ENCODE results near the gene SYTL4.
A peak's percentile ranks its signal among the peaks of the same experiment; 100 is the strongest.

Gene SYTL4

GRCh38 chrX:100695302-100695701 lies 36.6 kb downstream of the SYTL4 start:
- DNase-seq (ENCODE audit: low spot score): no peak

DNA sequence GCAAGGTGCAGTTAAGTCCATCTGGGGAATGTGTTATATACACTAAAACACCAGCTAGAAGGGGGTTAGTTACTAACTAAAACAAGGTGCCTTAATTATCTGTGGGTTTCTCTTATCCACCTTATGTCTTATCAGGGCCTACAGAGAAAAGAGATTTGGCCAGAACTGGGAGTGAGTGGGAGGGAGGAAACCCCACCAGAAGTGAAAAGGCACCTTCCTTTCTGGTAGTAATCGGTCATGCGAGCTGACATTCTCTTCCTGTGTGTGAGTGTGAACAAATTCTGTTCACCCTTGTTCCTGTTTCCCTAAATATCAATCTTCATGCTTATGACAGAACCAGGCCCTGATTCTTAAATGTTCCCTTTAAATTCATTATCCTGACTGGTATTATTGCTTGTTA lies 44.4 kb downstream of the SYTL4 start:
- no peak for DNase-seq (ENCODE audit: low spot score)

- DNase-seq (ENCODE audit: low spot score): no peak
Measured at GRCh38 chrX:100687128-100687527, 44.8 kb downstream of the SYTL4 start.

GRCh38 chrX:100685997-100686305 lies 46.0 kb downstream of the SYTL4 start:
- no peak for DNase-seq (ENCODE audit: low spot score)

GRCh38 chrX:100685284-100685996 lies 46.5 kb downstream of the SYTL4 start:
- peak; percentile 79 for DNase-seq (ENCODE audit: low spot score)

DNA sequence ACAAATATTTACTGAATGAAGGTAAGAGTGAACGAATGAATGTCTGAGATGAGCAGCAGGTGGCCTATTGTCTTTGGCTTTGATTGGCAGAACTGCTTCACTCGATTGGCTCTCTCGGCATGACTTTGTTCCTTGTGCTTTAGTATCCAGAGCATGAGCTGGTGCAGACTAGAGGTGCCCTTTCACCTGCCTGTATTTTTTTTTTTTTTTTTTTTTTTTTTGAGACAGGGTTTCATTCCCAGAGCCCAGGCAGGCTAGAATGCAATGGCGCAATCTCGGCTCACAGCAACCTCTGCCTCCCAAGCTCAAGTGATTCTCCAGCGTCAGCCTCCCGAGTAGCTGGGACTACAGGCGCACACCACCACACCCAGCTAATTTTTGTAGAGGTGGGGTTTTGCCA lies 49.0 kb downstream of the SYTL4 start:
- no peak for DNase-seq (ENCODE audit: low spot score)

- no peak for DNase-seq (ENCODE audit: low spot score)
Measured at GRCh38 chrX:100681599-100681998, 50.3 kb downstream of the SYTL4 start.

DNA sequence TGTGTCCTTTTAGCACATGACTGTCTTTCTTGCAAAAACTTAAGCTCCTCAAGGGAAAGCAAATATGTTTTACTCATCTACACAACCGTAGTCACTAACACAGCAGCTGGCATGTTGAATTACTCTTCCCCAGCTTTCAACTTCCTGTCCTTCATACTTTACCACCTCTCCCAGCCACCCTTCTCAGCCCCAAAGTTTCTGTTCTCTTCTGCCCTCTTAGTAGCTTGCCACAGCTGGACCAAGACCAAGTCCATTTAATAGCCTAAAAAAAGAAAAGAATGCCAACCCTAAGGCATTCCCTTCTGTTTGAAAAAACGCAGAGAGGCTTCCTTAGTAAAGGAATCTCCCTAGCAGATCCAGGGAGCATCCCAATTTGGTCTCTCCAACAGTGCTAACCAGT lies 51.2 kb downstream of the SYTL4 start:
- DNase-seq (ENCODE audit: low spot score): no peak

GRCh38 chrX:100677611-100678181 lies 54.2 kb downstream of the SYTL4 start:
- DNase-seq (ENCODE audit: low spot score): peak; percentile 33

- no peak for DNase-seq (ENCODE audit: low spot score)
Measured at GRCh38 chrX:100674705-100675104, 57.2 kb downstream of the SYTL4 start.

GRCh38 chrX:100673397-100673953 lies 58.4 kb downstream of the SYTL4 start:
- DNase-seq (ENCODE audit: low spot score): peak; percentile 64

- no peak for DNase-seq (ENCODE audit: low spot score)
Measured at GRCh38 chrX:100672966-100673365, 59.0 kb downstream of the SYTL4 start.

GRCh38 chrX:100663642-100664041 lies 68.3 kb downstream of the SYTL4 start:
- no peak for DNase-seq (ENCODE audit: low spot score)

DNA sequence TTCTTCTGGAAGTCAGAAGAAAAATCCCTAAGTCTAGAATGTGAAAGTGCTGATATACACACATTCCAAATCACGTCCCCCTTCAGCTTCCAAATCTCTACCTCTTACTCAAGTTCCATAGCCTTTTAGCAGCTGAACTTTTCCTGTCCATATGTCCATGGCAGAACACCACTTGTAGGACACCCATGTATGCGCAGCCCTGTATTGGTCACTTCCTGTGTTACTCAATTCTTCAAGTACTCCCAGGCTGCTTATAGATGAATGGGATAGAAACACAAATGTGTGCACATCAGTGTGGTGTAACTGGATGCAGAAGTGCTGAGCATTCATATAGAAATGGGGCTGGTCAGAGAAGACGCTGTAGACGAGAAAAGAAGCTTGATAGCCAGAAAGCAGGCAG lies 69.1 kb downstream of the SYTL4 start:
- DNase-seq (ENCODE audit: low spot score): no peak

GRCh38 chrX:100662170-100662569 lies 69.8 kb downstream of the SYTL4 start:
- no peak for DNase-seq (ENCODE audit: low spot score)

DNA sequence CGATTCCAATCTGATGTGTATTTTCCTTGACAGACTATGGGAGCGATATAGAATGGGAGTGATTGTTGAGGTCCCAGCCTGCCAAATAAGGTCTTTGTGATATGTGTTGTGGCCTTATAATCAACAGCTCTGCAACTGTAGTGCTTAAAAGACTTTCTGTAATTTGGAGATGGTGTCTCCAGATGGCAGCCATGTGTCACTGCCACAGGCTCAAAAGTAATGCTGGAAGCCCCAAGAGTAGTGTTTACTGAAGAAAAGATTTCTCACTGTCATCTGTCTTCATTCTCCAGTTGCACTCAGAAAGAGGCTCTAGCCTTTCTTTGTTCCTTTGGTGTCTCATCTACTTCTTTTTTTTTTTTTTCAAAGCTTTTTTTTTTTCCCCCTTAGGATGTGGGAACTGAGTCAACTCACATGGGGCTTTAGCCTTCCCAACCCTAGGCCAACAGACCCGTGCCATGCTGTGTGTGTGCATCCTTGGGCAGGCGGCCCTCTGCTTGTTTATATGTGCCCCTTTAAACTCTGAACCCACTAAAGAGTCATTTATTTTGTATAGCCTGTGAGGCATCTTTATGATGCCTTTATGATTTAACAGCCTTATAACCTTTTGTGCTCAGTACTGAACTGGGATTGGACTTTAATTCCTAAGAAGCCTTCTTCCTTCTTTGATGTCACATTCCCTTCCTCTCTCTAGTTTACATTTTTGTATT lies 72.3 kb downstream of the SYTL4 start:
- DNase-seq (ENCODE audit: low spot score): no peak

GRCh38 chrX:100658941-100659381 lies 73.0 kb downstream of the SYTL4 start:
- peak; percentile 57 for DNase-seq (ENCODE audit: low spot score)

DNA sequence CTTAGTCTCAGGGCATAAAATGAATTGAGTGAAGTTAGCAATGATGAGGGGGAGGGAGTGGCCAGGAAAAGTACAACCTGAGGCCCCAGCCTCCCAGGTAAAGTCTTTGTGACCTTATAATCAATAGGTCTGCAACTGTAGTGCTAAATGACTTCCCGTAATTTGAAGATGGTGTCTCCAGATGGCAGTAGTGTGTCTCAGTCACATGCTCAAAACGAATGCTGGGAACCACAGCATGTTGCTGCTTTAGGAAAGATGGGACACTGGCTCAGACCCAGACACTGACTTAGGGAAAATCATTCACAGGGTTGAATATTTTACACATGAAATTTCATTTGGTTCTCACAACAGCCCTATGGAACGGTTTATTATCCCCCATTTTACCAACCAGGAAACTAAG lies 77.7 kb downstream of the SYTL4 start:
- peak; percentile 27 for DNase-seq (ENCODE audit: low spot score)

GRCh38 chrX:100652266-100652665 lies 79.7 kb downstream of the SYTL4 start:
- DNase-seq (ENCODE audit: low spot score): no peak

DNA sequence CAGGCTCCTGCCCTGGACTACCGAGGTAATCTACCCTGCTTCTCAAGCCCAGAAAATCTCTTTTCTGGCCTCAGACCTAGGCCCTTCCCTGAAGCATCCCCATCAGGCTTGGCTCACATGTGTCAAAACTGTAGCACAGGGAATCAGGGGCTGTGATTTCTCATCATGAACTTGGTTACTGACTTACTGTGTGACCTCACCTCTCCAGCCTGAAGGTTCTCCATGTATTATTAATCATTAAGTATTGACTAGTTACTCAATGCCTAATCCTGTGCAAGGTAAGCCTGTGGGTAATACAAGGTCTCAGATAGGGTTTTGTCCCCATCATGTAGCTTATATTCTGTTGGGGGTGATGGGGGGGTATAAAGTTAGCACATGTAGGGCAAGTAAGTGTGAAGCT lies 81.1 kb downstream of the SYTL4 start:
- peak; percentile 82 for DNase-seq (ENCODE audit: low spot score)

- peak; percentile 75 for DNase-seq (ENCODE audit: low spot score)
Measured at GRCh38 chrX:100649550-100650356, 82.2 kb downstream of the SYTL4 start.

Measured in kidney tubule cell (primary cell).